K562 (cell line): ENCODE results near the gene LRP6. TPM values are rescaled to one million over a fixed set of nuclear protein-coding genes. Genes with fewer than 3 reads are reported as not detected.

Experiments
- ADNP ChIP-seq: fragments of 200-800 bp; sonication (Bioruptor generic); IDR thresholded peaks from 2 replicates; pipeline ENCODE4 v1.6.1; 2016; ENCODE audit warnings: missing genetic modification characterization, missing compliant biosample characterization
- BCL6 ChIP-seq: fragments of 250-450 bp; sonication (Bioruptor Pico); IDR thresholded peaks from 2 replicates; pipeline ENCODE4 v1.4.0; 2020
- CBX8 ChIP-seq: fragments of 200-600 bp; sonication (generic); IDR thresholded peaks from 2 replicates; pipeline ENCODE4 v1.6.1; 2012; ENCODE audit warnings: borderline replicate concordance, mixed run types, low read depth, mild to moderate bottlenecking, moderate library complexity, mixed read lengths, low read length, control low read depth, inconsistent platforms; ENCODE audit not compliant: poor library complexity, severe bottlenecking; ENCODE audit errors: extremely low read depth
- EHMT2 ChIP-seq: fragments of 450-650 bp; IDR thresholded peaks from 2 replicates; pipeline ENCODE4 v1.6.1; 2018; ENCODE audit warnings: antibody characterized with exemption
- ELK1 ChIP-seq: sonication (generic); formaldehyde crosslinking; IDR thresholded peaks from 2 replicates; pipeline ENCODE4 v1.8.1; 2022; ENCODE audit warnings: missing genetic modification reagents
- EP300 ChIP-seq: IDR thresholded peaks from 2 replicates; pipeline ENCODE4 v1.6.1; 2012; ENCODE audit warnings: low read length, improper control_type of control experiment
- ETS1 ChIP-seq: conservative IDR thresholded peaks from 2 replicates; pipeline ENCODE4 v1.6.1; 2011; ENCODE audit warnings: low read depth, mild to moderate bottlenecking, low read length; ENCODE audit not compliant: control insufficient read depth
- GTF2B ChIP-seq: IDR thresholded peaks from 2 replicates; pipeline ENCODE4 v1.6.1; 2011; ENCODE audit not compliant: insufficient read length; ENCODE audit errors: extremely low read depth
- HDAC2 ChIP-seq: fragments of 450-650 bp; IDR thresholded peaks from 2 replicates; pipeline ENCODE4 v1.6.1; 2016; ENCODE audit warnings: mild to moderate bottlenecking
- HDAC3 ChIP-seq: fragments of 450-650 bp; IDR thresholded peaks from 2 replicates; pipeline ENCODE4 v1.6.1; 2018; ENCODE audit warnings: borderline replicate concordance, mild to moderate bottlenecking, moderate library complexity; ENCODE audit not compliant: partially characterized antibody
- HDAC8 ChIP-seq: fragments of 450-650 bp; IDR thresholded peaks from 2 replicates; pipeline ENCODE4 v1.6.1; 2016; ENCODE audit warnings: mild to moderate bottlenecking, missing genetic modification characterization, moderate library complexity, missing compliant biosample characterization
- MEF2A ChIP-seq: IDR thresholded peaks from 2 replicates; pipeline ENCODE4 v1.6.1; 2011; ENCODE audit warnings: low read depth, mild to moderate bottlenecking, low read length, moderate library complexity; ENCODE audit not compliant: control insufficient read depth
- MEIS2 ChIP-seq: fragments of 450-650 bp; IDR thresholded peaks from 2 replicates; pipeline ENCODE4 v1.6.1; 2014; ENCODE audit warnings: mild to moderate bottlenecking; ENCODE audit not compliant: partially characterized antibody
- NFXL1 ChIP-seq: fragments of 450-650 bp; formaldehyde crosslinking; IDR thresholded peaks from 2 replicates; pipeline ENCODE4 v1.4.0; 2021; ENCODE audit warnings: mild to moderate bottlenecking
- POLR2H ChIP-seq: IDR thresholded peaks from 2 replicates; pipeline ENCODE4 v1.6.1; 2016; ENCODE audit warnings: missing genetic modification characterization, low read depth, mild to moderate bottlenecking, control low read depth, missing compliant biosample characterization, moderate library complexity
- RFX7 ChIP-seq: fragments of 250-450 bp; sonication (Bioruptor Pico); IDR thresholded peaks from 2 replicates; pipeline ENCODE4 v1.5.1; 2021; ENCODE audit warnings: mild to moderate bottlenecking
- SMAD2 ChIP-seq: fragments of 150-350 bp; IDR thresholded peaks from 2 replicates; pipeline ENCODE4 v1.6.1; 2014; ENCODE audit warnings: low read depth, mild to moderate bottlenecking, low read length
- SUPT5H ChIP-seq: fragments of 450-650 bp; IDR thresholded peaks from 2 replicates; pipeline ENCODE4 v1.6.1; 2016
- UBTF ChIP-seq, 2 experiments: IDR thresholded peaks; 2 replicates each; pipeline ENCODE4 v1.6.1; 2012; ENCODE audit warnings: improper control_type of control experiment in 2 of 2, low read depth in 2 of 2, low read length in 2 of 2, borderline replicate concordance in 1 of 2
- ZBTB8A ChIP-seq: fragments of 450-650 bp; IDR thresholded peaks from 2 replicates; pipeline ENCODE4 v1.6.1; 2018; ENCODE audit warnings: mild to moderate bottlenecking, moderate library complexity; ENCODE audit not compliant: partially characterized antibody
- ZNF197 ChIP-seq: fragments of 200-800 bp; sonication (Bioruptor generic); IDR thresholded peaks from 2 replicates; pipeline ENCODE4 v1.6.1; 2016; ENCODE audit warnings: low read depth, missing genetic modification characterization, missing compliant biosample characterization
- ZNF217 ChIP-seq: sonication (generic); formaldehyde crosslinking; IDR thresholded peaks from 2 replicates; pipeline ENCODE4 v1.8.0; 2022; ENCODE audit warnings: mild to moderate bottlenecking, missing genetic modification reagents
- ZNF717 ChIP-seq: fragments of 250-450 bp; sonication (Bioruptor Pico); IDR thresholded peaks from 2 replicates; pipeline ENCODE4 v1.5.0; 2021
- polyA plus RNA-seq, 8 experiments: library from polyadenylated mRNA; depleted of rRNA in 4 of 8; stranded (reverse) in 5 of 8; unstranded in 3 of 8; fragments of >200 nt; fragmentation: Nextera tagmentation in 2 of 8; fragmentation: Illumina TruSeq in 1 of 8; extraction: Ambion mirVana in 2 of 8; extraction: Trizol in 1 of 8; gene quantifications; 2 replicates each; pipeline versions ENCODE4 v1.2.1 to v1.2.3, GENCODE V29; 2011 to 2014; ENCODE audit warnings: inconsistent platforms in 1 of 8, missing spikeins in 1 of 8
- total RNA-seq, 7 experiments: library from RNA; depleted of rRNA in 6 of 7; stranded (reverse); fragments of >200 nt in 6 of 7; fragmentation: Illumina TruSeq in 2 of 7; extraction: Trizol in 2 of 7; gene quantifications; 2 replicates each; pipeline versions ENCODE4 v1.2.1 to v1.2.3, GENCODE V29; 2011 to 2021; ENCODE audit warnings: low replicate concordance in 1 of 7

Gene LRP6
- total and polyA plus RNA-seq, 9 of the 15 experiments (the other 6 are each of a cell fraction or from before 2014, with no cell fraction given): 3.0 to 17.0 (median 10.8) TPM

GRCh38 chr12:12266873-12267741 is at the start of gene LRP6 (continued):
- TF ChIP-seq ELK1 (CRISPR knock-in tag) (no peak), EHMT2 (no peak), POLR2H (tag) (peak; percentile 69), ZNF217 (CRISPR knock-in tag) (no peak), GTF2B (peak; percentile 7), CBX8 (no peak), ZNF717 (CRISPR knock-in tag) (no peak), SMAD2 (no peak), UBTF (IDR thresholded peaks at IDR 0.05; ENCODE audit: borderline replicate concordance in 1 of 2, low read depth in 2 of 2, low read length in 2 of 2) (peak in 1 of 2 experiments; percentile 68; a peak in 1 of 4 replicates), HDAC8 (tag) (no peak), NFXL1 (CRISPR knock-in tag) (no peak), EP300 (no peak), BCL6 (CRISPR knock-in tag) (no peak), HDAC3 (no peak), MEF2A (no peak), ADNP (no peak), ZBTB8A (no peak), RFX7 (CRISPR knock-in tag) (no peak), MEIS2 (no peak), ZNF197 (CRISPR knock-in tag) (no peak), HDAC2 (peak; percentile 93), SUPT5H (peak; percentile 59; the same call in 1 of the 2 replicates), ETS1 (peak; percentile 18; the same call in 1 of the 2 replicates)
